HCT116 (cell line): ENCODE results near the gene CELA2A. TPM values are rescaled to one million over a fixed set of nuclear protein-coding genes. Genes with fewer than 3 reads are reported as not detected.

ENCODE experiments used
- ATAC-seq: fragments of 200-7000 bp; cut with Tn5 transposase; 2 replicates; pipeline ENCODE4 v1.9.1; 2020; ENCODE audit warnings: mild to moderate bottlenecking, moderate library complexity
- BruUV-seq: library from RNA; stranded (reverse); fragments of 400-500 nt; replicated peaks from 2 replicates; lab custom pipeline; 2021; lab: Mats Ljungman, UMichigan
- CTCF ChIA-PET: fragments of 300-600 bp; sonication (Branson Sonifier 250); formaldehyde crosslinking; loops from one replicate; lab custom pipeline; 2021; ENCODE audit warnings: antibody characterized with exemption; lab: Charles Lee
- POLR2A ChIA-PET: fragments of 300-600, 350-600 bp; sonication (Branson Sonifier 250); formaldehyde crosslinking; loops from one replicate; lab custom pipeline; 2021; ENCODE audit warnings: antibody characterized with exemption; lab: Charles Lee
- RAD21 ChIA-PET, 2 experiments: fragments of 300-600 bp; sonication (Branson Sonifier 250); formaldehyde crosslinking; loops; one replicate each; lab custom pipeline; 2023; ENCODE audit warnings: low total read pairs in 2 of 2; ENCODE audit not compliant: uncharacterized antibody in 2 of 2, unreplicated experiment in 2 of 2, low non-redundant PET in 1 of 2; lab: Charles Lee
- DNase-seq: peaks from one replicate; pipeline ENCODE4 v3.0.0-alpha.2; 2010; ENCODE audit warnings: low read depth, low spot score
- H2AFZ ChIP-seq: fragments of 200-600 bp; shearing (Covaris generic), sonication (generic); 2 replicates; pipeline ENCODE4 v1.6.1; 2017; ENCODE audit warnings: low read depth, mixed run types, mixed read lengths, antibody characterized with exemption, low read length; ENCODE audit not compliant: poor library complexity, severe bottlenecking
- H3K27ac ChIP-seq: 2 replicates; pipeline ENCODE4 v1.5.1; 2012; ENCODE audit warnings: low read depth, low read length
- H3K27me3 ChIP-seq: fragments of 200-600 bp; sonication (generic); 2 replicates; pipeline ENCODE4 v1.6.1; 2016; ENCODE audit warnings: mixed run types, low read length, mixed read lengths; ENCODE audit not compliant: insufficient read depth
- H3K36me3 ChIP-seq, 2 experiments: fragments of 200-500 bp in 1 of 2; fragments of 200-600 bp in 1 of 2; sonication (Bioruptor generic) in 1 of 2; sonication (generic) in 1 of 2; 2 replicates each; pipeline versions ENCODE4 v1.5.1 to v1.6.1; 2014 to 2016; ENCODE audit warnings: low read length in 2 of 2, inconsistent platforms in 1 of 2, mixed read lengths in 1 of 2, mixed run types in 1 of 2; ENCODE audit not compliant: insufficient read depth in 2 of 2, control insufficient read depth in 1 of 2
- H3K4me1 ChIP-seq, 2 experiments: fragments of 200-600 bp in 1 of 2; sonication (generic) in 1 of 2; 2 replicates each; pipeline versions ENCODE4 v1.5.1 to v1.6.1; 2012 to 2017; ENCODE audit warnings: low read length in 2 of 2, inconsistent platforms in 1 of 2, mild to moderate bottlenecking in 1 of 2, mixed read lengths in 1 of 2, mixed run types in 1 of 2, moderate library complexity in 1 of 2; ENCODE audit not compliant: insufficient read depth in 2 of 2, control insufficient read depth in 1 of 2
- H3K4me2 ChIP-seq: fragments of 200-600 bp; sonication (generic); 2 replicates; pipeline ENCODE4 v1.6.1; 2017; ENCODE audit warnings: mixed run types, low read length, mixed read lengths
- H3K4me3 ChIP-seq, 2 experiments: fragments of 200-600 bp in 1 of 2; sonication (generic) in 1 of 2; replicated peaks in 1 of 2; 2 replicates each; pipeline ENCODE4 v1.5.1; 2011 to 2016; ENCODE audit warnings: low read length in 2 of 2, control low read depth in 1 of 2, low read depth in 1 of 2, mild to moderate bottlenecking in 1 of 2, mixed read lengths in 1 of 2, mixed run types in 1 of 2
- H3K79me2 ChIP-seq: fragments of 200-600 bp; sonication (generic); 2 replicates; pipeline ENCODE4 v1.6.1; 2017; ENCODE audit warnings: mild to moderate bottlenecking, mixed run types, low read length, moderate library complexity, mixed read lengths; ENCODE audit not compliant: insufficient read depth
- H3K9ac ChIP-seq: fragments of 200-600 bp; sonication (generic); 2 replicates; pipeline ENCODE4 v1.6.1; 2016; ENCODE audit warnings: low read length, mixed read lengths
- H3K9me2 ChIP-seq: fragments of 200-600 bp; sonication (generic), shearing (Covaris generic); 2 replicates; pipeline ENCODE4 v1.6.1; 2017; ENCODE audit warnings: mixed run types, mild to moderate bottlenecking, moderate library complexity; ENCODE audit not compliant: insufficient read depth
- H3K9me3 ChIP-seq, 2 experiments: fragments of 200-500 bp in 1 of 2; fragments of 200-600 bp in 1 of 2; sonication (Bioruptor generic) in 1 of 2; sonication (generic) in 1 of 2; 2 replicates each; pipeline ENCODE4 v1.6.1; 2014 to 2017; ENCODE audit warnings: low read length in 2 of 2, mixed read lengths in 2 of 2, inconsistent platforms in 1 of 2, low read depth in 1 of 2, mild to moderate bottlenecking in 1 of 2, mixed run types in 1 of 2, moderate library complexity in 1 of 2; ENCODE audit not compliant: control insufficient read depth in 1 of 2, insufficient read depth in 1 of 2
- H4K20me1 ChIP-seq: fragments of 200-600 bp; sonication (generic), shearing (Covaris generic); 2 replicates; pipeline ENCODE4 v1.6.1; 2017; ENCODE audit warnings: mixed run types, mild to moderate bottlenecking, moderate library complexity; ENCODE audit not compliant: insufficient read depth
- CBX3 ChIP-seq: IDR thresholded peaks from 2 replicates; pipeline ENCODE4 v1.6.1; 2012; ENCODE audit warnings: low read depth
- ELF1 ChIP-seq: IDR thresholded peaks from 2 replicates; pipeline ENCODE4 v1.6.1; 2012; ENCODE audit warnings: low read depth, borderline replicate concordance
- EZH2phosphoT487 ChIP-seq: fragments of 200-600 bp; IDR thresholded peaks from 2 replicates; pipeline ENCODE4 v1.6.1; 2018; ENCODE audit warnings: antibody characterized with exemption, borderline replicate concordance
- JUND ChIP-seq: IDR thresholded peaks from 2 replicates; pipeline ENCODE4 v1.6.1; 2012
- MAX ChIP-seq: IDR thresholded peaks from 2 replicates; pipeline ENCODE4 v1.6.1; 2012
- POLR2A ChIP-seq: IDR thresholded peaks from 2 replicates; pipeline ENCODE4 v1.7.0; 2011; ENCODE audit warnings: borderline replicate concordance; ENCODE audit not compliant: insufficient read depth, insufficient read length; ENCODE audit errors: extremely low read depth
- RAD21 ChIP-seq: IDR thresholded peaks from 2 replicates; pipeline ENCODE4 v1.6.1; 2012; ENCODE audit warnings: low read depth, mild to moderate bottlenecking
- SIN3A ChIP-seq: IDR thresholded peaks from 2 replicates; pipeline ENCODE4 v1.6.1; 2012; ENCODE audit warnings: low read depth
- SP1 ChIP-seq: IDR thresholded peaks from 2 replicates; pipeline ENCODE4 v1.6.1; 2012; ENCODE audit warnings: low read depth
- TCF7L2 ChIP-seq: IDR thresholded peaks from 2 replicates; pipeline ENCODE4 v1.7.0; 2011; ENCODE audit warnings: borderline replicate concordance, inconsistent platforms; ENCODE audit not compliant: insufficient read depth, insufficient read length; ENCODE audit errors: extremely low read depth
- YY1 ChIP-seq: IDR thresholded peaks from 2 replicates; pipeline ENCODE4 v1.6.1; 2011; ENCODE audit warnings: low read length, low read depth, moderate library complexity, mild to moderate bottlenecking; ENCODE audit not compliant: insufficient replicate concordance; ENCODE audit errors: extremely low read depth
- ZBTB33 ChIP-seq: IDR thresholded peaks from 2 replicates; pipeline ENCODE4 v1.6.1; 2011; ENCODE audit warnings: mild to moderate bottlenecking, low read length, moderate library complexity; ENCODE audit not compliant: insufficient replicate concordance; ENCODE audit errors: extremely low read depth
- ZNF274 ChIP-seq: fragments of 200-500 bp; sonication (Bioruptor generic); IDR thresholded peaks from 2 replicates; pipeline ENCODE4 v1.6.1; 2014; ENCODE audit warnings: mild to moderate bottlenecking, low read depth, low read length, inconsistent platforms
- intact Hi-C: fragments of 100-400 bp; cut with micrococcal nuclease; formaldehyde crosslinking; loops from 2 replicates; pipeline ENCODE4 v1.10.0; 2022
- total RNA-seq: library from RNA; stranded (reverse); gene quantifications from one replicate; pipeline ENCODE4 v1.2.1, GENCODE V29; 2021; ENCODE audit not compliant: unreplicated experiment
- TF ChIP-seq, protein P1 (sequence below): IDR thresholded peaks from 2 replicates; pipeline ENCODE4 v1.6.1; 2012; ENCODE audit warnings: low read depth
- TF ChIP-seq, protein P2 (sequence below): IDR thresholded peaks from 2 replicates; pipeline ENCODE4 v1.6.1; 2012
- TF ChIP-seq, protein P3 (sequence below), 3 experiments: fragments of 200-600 bp in 1 of 3; sonication (generic) in 1 of 3; IDR thresholded peaks in 2 of 3; conservative IDR thresholded peaks in 1 of 3; 2 replicates each; pipeline ENCODE4 v1.5.1; 2012 to 2017; ENCODE audit warnings: low read depth in 2 of 3, low read length in 2 of 3, antibody characterized with exemption in 1 of 3, borderline replicate concordance in 1 of 3, control low read depth in 1 of 3, mild to moderate bottlenecking in 1 of 3, mixed read lengths in 1 of 3, mixed run types in 1 of 3, moderate library complexity in 1 of 3; ENCODE audit not compliant: insufficient read depth in 1 of 3

Gene CELA2A
- total RNA-seq, 1 experiment from 2014 or later: 1.6 TPM

DNA sequence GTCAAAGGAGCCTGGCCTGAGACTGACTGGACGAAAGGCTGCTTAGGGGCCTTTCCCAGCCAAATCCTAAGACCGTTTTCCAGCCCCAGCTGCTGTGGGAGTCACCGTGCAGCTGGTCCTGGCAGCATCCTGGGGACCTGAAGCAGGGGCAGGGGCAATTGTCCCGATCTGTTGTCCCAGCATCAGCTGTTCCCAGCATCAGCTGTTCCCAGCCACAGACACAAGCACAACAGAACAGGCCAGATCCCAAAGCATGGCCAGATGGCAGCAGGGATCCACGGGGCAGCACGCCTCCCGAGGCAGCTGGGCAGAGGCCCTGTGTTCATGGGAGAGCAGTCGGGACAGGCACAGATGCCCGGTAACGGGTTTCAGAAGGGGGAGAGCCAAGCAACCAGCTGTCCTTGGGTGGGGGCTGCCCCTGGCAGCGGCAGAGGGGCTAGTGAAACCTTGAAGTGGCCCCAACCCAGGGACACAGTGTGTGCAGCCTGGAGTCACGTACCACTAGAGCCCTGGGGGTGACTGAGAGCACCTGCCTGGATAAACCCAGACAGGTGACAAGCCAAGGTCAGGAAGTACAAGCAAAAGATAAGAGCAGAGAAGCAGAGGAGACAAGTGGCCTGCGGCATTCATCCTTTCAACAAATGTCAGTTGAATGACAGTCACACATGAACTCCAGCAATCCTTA is 32.7 kb downstream of the CELA2A start:
- TF ChIP-seq RAD21 (no peak), EZH2phosphoT487 (no peak), ELF1 (no peak), SP1 (no peak), POLR2A (no peak), SIN3A (no peak), ZBTB33 (no peak), JUND (no peak), MAX (no peak), YY1 (no peak), TCF7L2 (no peak), CBX3 (no peak), ZNF274 (no peak)
- TF ChIP-seq, protein P1, sequence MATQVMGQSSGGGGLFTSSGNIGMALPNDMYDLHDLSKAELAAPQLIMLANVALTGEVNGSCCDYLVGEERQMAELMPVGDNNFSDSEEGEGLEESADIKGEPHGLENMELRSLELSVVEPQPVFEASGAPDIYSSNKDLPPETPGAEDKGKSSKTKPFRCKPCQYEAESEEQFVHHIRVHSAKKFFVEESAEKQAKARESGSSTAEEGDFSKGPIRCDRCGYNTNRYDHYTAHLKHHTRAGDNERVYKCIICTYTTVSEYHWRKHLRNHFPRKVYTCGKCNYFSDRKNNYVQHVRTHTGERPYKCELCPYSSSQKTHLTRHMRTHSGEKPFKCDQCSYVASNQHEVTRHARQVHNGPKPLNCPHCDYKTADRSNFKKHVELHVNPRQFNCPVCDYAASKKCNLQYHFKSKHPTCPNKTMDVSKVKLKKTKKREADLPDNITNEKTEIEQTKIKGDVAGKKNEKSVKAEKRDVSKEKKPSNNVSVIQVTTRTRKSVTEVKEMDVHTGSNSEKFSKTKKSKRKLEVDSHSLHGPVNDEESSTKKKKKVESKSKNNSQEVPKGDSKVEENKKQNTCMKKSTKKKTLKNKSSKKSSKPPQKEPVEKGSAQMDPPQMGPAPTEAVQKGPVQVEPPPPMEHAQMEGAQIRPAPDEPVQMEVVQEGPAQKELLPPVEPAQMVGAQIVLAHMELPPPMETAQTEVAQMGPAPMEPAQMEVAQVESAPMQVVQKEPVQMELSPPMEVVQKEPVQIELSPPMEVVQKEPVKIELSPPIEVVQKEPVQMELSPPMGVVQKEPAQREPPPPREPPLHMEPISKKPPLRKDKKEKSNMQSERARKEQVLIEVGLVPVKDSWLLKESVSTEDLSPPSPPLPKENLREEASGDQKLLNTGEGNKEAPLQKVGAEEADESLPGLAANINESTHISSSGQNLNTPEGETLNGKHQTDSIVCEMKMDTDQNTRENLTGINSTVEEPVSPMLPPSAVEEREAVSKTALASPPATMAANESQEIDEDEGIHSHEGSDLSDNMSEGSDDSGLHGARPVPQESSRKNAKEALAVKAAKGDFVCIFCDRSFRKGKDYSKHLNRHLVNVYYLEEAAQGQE: no peak
- TF ChIP-seq, protein P2, sequence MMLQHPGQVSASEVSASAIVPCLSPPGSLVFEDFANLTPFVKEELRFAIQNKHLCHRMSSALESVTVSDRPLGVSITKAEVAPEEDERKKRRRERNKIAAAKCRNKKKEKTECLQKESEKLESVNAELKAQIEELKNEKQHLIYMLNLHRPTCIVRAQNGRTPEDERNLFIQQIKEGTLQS: no peak
- TF ChIP-seq, protein P3, sequence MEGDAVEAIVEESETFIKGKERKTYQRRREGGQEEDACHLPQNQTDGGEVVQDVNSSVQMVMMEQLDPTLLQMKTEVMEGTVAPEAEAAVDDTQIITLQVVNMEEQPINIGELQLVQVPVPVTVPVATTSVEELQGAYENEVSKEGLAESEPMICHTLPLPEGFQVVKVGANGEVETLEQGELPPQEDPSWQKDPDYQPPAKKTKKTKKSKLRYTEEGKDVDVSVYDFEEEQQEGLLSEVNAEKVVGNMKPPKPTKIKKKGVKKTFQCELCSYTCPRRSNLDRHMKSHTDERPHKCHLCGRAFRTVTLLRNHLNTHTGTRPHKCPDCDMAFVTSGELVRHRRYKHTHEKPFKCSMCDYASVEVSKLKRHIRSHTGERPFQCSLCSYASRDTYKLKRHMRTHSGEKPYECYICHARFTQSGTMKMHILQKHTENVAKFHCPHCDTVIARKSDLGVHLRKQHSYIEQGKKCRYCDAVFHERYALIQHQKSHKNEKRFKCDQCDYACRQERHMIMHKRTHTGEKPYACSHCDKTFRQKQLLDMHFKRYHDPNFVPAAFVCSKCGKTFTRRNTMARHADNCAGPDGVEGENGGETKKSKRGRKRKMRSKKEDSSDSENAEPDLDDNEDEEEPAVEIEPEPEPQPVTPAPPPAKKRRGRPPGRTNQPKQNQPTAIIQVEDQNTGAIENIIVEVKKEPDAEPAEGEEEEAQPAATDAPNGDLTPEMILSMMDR (IDR thresholded peaks at IDR 0.05 in 2 of 3, conservative IDR thresholded peaks at IDR 0.05 in 1 of 3; ENCODE audit: borderline replicate concordance in 1 of 3, insufficient read depth in 1 of 3, low read depth in 2 of 3, low read length in 2 of 3): no peak
- TF ChIP-seq, all 23 proteins: peak for 0
- Histone ChIP-seq H3K9me2 (no peaks in the 10 kb centered on the region), H2AFZ (no peak overlapping the region), H3K4me1 (no peaks in the 10 kb centered on the region), H3K4me3 (no peak overlapping the region), H3K4me2 (no peak overlapping the region), H3K36me3 (no peaks in the 10 kb centered on the region), H3K79me2 (no peaks in the 10 kb centered on the region), H3K27me3 (no peaks in the 10 kb centered on the region), H3K9me3 (no peaks in the 10 kb centered on the region), H4K20me1 (no peaks in the 10 kb centered on the region), H3K27ac (no peak overlapping the region), H3K9ac (no peak overlapping the region)
- POLR2A ChIA-PET: no interaction called here
- RAD21 ChIA-PET: no interaction called here
- BruUV-seq: no TSS peak
- no peak for ATAC-seq
- CTCF ChIA-PET: no interaction called here
- no peak for DNase-seq
- intact Hi-C loops: no loop called here
